GF-D8 (cell line): ENCODE measurements around the gene ZBTB7C.

Source experiments
- DNase-seq: peaks from one replicate; lab custom pipeline; 2025; lab: John Stamatoyannopoulos, UW

ZBTB7C gene

DNA sequence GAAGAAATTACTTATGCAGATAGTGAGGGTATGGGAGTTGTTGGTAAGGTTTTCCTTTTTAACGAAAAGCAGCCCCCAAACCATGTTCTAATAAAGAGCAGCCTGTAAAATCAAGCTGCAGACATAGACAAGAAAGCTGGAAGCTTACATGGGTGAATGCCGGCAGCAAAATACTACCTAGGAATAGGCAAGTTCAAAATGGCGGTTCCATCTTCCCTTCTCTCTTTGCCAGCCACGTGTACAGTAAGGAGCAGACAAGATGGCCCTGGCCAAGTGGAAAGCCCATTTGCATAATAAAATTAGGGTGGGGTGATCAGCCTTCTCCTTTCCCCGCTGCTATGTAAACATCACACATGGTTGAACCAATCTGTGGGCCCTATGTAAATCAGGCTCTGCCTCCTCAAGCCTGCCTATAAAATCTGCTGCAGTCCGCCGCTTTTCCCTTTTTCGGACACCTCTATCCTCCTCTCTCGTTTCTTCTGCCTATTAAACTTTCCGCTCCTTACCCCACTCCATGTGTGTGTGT, 155.0 kb downstream of the ZBTB7C start:
- DNase-seq, result no peak

DNA sequence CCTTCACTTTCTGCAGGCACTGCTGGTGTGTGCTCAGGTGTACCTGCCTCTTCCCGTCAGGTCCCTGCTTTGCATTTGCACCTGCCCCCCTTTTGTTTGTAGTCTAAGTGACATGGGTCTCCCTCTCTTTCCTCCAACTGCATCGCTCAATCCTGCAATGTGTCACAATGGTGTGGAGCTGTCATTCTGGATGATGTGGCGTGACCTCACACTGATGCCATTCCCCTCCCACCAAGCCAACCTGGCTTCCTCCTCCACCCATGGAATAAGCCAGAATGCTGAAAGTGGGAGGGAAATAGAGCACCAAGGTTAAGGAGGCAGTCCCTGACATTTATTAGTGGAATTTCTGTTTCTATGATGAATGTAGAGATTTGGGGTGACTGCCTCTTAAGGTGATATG, 156.7 kb downstream of the ZBTB7C start:
- no peak for DNase-seq

DNA sequence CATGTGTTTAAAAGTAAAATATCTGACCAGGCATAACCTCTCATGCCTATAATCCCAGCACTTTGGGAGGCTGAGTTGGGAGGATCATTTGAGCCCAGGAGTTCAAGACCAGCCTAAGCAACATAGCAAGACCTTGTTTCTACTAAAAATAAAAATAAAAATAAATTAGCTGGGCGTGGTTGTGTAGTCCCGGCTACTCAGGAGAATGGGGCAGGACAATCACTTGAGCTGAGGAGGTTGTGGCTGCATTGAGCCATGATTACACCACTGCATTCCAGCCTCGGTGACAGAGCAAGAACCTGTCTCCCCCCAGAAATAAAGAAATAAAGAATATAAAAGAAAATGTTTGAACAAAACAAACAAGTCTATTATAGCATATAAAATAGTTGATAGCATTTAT, 158.3 kb downstream of the ZBTB7C start:
- no peak for DNase-seq

DNA sequence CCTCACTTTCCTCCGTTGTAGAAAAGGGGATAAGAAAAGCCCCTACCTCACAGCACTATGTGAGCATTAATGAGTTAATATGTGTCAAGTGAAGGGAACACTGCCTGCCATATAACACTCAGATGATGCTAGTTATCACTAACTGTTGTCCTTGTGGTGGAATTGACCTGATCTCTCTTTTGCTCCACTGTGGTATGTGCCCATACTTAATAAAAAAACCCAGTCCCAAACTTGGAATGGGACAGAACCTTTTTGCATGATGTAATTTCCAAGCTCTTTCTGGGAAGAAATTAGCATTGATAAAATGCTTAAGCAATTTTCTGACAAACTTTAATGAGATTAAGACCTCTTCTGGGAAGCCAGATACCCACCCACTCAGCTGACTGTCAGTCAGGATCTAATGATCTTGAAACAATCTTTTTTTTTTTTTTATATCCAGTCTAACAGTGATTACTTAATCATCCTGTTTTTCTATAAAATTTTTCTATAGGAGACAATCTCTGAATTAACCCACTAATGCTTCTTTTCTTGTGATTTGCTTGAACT, 158.7 kb downstream of the ZBTB7C start:
- DNase-seq, result no peak

DNA sequence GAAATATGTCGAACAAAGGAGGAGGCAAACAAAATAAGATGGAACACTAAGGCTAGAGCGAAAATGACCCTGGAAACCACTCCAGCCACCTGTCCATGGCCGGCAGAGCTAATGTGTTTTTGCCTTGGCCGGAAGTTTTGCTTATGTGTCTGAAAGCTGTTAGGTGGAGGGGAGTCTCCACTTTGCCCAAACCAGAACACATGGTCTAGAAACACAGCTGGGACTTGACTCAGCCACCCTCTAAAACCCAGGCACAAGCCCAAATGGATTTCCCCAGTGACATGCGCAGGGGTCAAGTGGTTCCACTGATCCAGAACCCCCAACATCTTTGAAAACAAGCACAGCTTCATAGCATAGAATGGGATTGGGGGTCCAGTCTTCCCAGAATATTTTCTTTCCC, 159.3 kb downstream of the ZBTB7C start:
- no peak for DNase-seq

DNA sequence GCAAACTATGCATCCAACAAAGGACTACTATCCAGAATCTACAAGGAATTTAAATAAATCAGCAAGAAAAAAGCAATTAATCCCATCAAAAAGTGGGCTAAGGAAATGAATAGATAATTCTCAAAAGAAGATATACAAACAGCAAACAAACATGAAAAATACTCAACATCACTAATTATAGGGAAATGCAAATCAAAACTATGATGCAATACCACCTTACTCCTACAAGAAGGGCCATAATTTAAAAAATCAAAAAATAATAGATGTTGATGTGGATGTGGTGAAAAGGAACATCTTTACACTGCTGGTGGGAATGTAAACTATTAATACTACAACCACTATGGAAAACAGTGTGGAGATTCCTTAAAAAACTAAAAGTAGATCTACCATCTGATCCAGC, 164.7 kb downstream of the ZBTB7C start:
- no peak for DNase-seq

DNA sequence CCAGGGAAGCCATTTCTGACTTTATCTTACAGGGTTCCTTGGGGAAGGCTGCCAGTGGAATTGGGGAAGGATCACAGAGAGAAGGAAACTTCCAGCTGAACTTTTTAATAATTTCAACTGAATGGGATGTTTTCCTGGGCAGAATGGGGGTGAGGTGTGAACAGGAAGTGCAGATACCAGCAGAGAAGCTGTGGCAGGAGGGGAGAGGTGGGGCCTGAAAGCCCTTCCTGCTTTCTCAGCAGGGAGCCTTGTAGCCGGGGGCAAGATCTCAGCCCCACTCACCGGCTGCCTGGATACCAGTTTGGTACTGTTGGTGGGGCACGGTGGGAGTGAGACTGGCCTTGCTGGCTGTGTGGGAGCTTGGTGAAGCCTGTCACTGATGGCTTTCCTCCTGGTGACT, 170.5 kb downstream of the ZBTB7C start:
- DNase-seq, result no peak

DNA sequence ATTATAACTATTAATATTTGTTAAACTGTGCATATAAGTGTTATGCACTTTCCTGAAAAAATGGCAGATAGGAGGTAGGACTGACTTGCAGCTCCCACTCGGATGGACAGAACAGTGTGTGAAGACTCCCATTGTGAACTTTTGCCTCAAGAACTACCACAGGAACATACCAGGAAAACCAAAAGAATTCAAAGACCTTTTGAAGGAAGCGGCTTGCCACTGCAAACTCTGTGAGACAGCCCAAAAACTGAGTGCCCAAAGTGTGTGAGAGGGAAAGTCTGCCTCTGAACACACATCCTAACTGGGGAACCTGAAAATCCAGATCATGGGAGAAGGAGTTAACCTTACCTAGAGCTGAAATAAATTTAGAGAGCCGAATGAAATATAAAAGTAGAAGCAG, 171.0 kb downstream of the ZBTB7C start:
- no peak for DNase-seq

DNA sequence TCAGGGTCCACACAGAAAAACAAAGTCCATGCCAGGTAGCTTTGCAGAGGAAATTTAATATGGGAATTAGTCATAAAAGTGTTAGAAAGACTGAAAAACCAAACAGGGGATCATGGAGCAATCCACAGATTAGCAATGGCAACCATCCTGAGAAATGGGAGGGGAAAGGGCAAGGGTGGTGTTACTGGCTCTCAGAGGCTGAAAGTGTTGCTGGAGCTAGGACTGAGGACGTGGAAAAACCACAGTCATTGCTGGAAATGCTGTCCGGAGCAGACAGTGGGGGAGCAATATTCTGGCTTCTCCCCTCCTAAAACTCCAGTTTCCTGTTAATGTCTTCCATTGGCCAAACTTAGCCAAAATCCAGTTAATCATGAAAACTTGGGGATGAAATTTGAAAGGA, 172.4 kb downstream of the ZBTB7C start:
- DNase-seq, result no peak

DNA sequence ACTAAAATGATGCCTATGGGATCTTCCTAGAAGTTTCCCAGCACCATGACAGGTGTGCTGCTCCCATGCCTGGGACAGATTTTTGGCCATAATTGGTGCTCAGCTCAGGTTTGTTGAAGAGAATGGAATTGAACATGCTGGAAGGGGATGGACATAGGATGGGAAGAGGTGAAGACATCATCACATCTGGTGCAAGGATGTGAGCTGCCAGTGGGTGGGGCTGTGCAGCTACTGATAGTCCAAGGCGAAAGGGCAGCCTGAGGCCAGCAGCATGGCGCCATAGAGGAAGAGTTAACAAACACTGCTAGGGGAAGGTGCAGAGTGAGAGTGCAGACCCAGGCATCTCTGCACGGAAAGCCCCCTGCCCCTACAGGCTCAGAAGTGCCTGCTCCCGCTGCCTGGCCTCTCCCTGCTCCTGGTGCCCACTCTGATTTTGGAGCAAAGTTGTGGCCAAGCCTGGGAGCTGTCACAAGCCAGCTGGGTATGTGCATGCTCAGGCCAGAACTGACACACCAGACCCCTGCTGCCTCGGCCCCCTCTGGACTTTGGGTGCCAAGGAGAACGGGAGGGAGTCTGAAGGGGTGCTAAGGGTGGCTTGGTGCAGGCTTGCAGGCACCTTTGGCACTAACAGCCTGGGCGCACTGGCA, 178.6 kb downstream of the ZBTB7C start:
- peak; percentile 48 for DNase-seq

DNA sequence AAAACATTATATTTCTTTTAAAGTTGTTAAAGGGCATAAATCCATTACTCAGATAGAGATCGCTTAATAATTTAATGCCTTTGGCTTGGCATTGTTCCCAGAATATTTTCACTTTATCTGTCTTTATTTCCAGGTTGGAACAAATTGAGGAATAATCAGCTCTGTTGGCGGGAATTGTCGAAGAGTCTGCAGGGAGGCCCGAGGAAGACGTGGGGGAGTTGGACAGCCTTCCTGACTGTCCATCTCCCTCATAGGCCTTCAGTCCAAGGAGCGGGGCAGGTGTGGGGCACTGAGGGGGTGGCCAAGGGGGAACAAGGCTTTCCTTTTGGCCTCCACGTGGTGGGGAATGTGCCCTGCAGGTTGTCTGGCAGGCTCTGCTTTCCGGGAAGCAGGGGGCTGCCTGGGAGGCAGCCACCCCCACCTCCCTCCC, 179.6 kb downstream of the ZBTB7C start:
- no peak for DNase-seq

DNA sequence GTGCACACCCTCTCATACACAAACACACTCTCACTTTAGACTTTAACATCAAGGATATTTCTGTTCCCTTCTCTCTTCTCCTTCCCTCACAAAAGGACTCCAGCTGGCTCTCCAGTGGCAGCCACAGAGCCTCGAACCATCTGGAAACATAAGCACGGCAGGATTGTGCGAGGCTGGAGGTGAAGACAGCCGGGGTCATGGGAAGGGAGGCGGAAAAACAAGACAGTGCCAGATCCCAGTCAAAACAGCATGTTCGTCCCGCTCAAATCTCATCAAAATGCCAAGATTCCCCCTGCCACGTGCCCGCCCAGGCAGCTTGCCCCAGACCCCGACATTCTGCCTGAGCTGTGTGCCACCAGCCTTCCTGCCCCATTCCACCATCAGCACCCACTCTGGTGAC, 180.3 kb downstream of the ZBTB7C start:
- no peak for DNase-seq

DNA sequence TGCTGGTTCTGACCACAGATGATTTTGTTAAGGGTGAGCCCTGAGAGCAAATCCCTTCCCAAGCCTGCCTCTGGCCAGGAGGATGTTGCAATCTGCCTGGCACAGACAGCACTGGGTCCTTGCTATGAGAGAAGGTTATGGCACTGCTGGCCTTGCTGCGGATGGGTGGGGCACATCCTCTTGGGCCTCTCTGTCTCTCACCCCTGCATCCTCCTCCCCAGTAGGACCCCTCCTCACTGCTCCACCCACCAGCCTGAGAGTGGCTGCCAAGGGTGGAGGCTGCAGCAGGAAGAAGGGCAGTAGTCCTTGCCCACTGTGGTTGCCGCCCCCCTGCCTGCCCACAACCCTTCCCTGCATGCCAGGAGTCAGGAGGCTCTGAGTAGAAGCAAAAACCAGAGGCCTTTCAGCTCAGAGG, 180.9 kb downstream of the ZBTB7C start:
- DNase-seq, result no peak

DNA sequence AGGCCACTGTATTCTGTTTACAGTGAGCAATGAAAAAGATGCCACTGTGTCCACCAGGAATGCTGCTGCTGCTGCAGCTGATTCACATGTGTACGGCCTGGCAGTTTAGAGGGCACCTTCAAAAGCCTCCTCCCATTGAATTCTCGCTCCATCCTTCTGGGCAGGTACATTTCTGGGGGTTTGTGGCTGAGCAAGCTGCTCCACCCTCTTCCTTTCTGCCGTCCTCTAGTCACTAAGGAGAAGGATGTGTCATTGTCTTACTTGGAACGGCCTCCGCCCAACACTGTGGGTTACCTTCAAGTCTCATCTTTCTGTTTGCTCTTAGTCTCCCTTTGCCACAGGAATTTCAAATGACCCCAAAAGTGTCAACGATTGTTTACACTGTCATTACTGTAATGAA, 182.0 kb downstream of the ZBTB7C start:
- no peak for DNase-seq

DNA sequence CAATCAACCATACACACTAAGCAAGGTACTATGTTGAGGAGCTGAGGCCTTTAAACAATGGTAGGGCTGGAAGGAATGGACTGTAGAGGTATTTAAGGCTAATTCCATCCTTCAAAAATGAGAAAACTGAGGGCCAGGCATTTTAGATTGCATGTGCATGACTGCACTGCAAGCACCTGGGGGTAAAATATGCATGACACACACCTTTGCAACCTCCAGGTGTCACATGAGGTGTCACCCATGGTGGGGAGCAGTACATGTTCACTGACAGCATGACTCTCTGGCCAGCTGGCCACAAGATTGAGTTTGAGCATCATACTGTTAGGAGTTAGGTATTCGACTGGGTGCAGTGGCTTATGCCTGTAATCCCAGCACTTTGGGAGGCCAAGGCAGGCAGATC, 182.8 kb downstream of the ZBTB7C start:
- no peak for DNase-seq

DNA sequence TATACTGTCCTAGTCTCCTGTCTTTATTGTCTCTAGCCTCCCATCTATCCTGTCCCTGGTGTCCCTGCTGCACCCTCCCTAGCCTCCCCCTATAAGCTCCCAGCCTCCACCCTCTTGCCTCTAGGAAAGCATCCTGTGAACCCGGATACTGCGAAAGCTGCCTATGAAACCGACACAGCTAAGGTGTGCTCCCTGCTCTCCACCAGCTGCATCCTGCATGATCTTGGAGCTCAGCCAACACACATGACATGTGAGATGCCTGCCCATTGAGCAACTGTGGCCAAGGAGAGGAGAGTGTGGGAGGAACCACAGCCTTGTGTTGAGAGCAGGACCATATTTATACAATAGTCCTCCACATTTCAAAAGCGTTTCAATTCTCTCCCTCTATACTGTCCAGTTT, 187.1 kb downstream of the ZBTB7C start:
- peak; percentile 36 for DNase-seq

DNA sequence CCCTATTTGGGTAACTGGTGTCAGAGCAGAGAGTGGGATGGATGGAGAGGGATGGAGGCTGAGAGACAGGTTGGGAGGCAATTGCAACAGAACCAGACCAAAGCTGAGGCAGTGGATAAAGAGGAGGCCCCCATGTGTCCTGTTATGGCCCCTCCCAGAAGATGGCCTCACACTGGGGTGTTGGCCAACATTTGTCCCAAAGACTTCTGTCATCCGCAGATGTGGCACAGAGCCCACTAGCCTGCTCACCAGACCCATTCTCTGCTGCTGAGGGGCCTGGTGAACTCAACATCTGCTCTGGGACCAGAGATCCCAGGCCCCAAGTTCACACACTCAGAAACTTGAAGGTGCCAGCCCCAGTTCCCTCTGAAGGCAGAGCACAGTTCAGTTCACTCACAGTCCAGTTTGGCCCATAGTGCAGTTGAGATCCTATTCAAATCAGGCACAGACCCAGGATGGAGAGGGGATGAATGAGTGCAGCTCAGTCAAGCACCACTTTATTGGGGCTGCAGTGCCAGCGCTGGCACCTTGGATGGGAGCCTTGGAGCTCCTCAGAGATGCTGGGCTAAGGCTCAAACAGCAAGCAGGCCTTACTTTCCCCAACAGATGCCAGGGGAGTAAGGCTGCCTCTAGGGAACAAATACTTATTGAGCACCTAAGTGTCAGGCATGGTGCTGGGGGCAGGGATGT, 189.2 kb downstream of the ZBTB7C start:
- DNase-seq, result no peak

DNA sequence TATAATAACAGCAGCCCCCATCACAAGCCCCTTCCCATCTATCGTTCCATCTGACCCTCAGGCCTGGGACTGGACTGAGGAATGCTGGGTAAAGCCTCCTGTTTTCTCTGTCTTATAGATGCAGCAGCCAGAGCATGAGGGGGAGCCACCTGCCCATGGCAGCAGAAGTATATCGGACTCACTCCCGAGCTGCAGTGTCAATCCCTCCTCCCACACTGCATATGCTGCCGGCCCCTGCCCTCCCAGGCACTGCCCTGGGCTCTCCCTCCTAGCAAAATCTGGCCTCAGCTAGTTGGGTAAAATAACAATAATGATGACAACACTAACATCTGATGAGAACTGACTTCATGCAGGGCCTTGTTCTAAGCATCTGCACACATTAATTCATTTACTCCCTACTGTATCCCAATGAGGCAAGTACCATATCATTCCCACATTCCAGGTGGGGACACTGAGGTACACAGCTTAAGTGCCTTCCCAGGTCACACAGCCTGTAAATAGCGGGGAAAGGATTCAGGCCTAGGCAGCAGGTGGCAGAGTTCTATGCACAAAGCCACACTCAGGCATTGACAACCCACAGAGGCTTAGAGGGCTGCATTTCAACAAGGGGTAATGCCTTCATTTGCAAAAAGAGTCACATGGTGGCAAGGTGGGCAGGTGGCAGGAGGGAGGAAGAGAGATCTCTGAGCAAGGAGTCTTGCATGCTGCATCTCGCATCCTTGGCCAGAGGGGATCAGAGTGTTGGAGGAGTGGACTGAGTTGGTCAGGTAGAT, 190.0 kb downstream of the ZBTB7C start:
- no peak for DNase-seq

DNA sequence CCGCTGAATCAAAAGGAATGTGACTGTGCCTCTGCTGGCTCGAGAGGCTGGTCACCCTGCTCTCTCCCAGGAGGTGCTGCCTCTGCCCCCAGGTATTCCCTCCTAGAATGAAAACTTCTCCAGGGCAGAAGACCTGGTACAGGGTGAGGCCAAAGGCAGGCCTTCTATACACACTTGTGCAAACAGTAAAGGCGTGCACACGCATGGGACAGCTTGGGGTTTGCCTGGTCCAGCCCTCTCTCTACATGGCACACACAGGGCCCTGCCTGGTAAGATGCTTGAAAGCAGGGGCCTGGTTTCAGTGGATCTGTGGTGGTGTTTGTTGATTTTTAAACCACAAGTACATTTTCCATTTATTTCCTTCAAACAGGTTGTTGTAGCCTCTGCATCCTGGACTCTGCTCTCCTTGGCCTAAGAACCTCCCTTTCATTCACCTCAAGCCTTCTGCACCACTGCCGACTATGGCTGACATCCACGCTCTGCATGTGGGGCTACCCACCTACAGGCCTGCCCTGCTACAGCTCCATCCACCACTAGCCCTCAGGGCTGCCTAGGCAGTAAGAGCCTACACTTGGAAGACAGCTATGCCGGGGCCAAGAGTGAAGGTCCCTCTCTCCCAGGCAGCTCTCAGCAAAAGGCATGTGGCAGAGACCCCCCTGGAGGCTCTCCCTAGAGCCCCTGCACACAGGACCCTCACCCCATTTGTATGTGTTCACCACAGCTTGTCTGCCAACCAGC, 190.7 kb downstream of the ZBTB7C start:
- no peak for DNase-seq

DNA sequence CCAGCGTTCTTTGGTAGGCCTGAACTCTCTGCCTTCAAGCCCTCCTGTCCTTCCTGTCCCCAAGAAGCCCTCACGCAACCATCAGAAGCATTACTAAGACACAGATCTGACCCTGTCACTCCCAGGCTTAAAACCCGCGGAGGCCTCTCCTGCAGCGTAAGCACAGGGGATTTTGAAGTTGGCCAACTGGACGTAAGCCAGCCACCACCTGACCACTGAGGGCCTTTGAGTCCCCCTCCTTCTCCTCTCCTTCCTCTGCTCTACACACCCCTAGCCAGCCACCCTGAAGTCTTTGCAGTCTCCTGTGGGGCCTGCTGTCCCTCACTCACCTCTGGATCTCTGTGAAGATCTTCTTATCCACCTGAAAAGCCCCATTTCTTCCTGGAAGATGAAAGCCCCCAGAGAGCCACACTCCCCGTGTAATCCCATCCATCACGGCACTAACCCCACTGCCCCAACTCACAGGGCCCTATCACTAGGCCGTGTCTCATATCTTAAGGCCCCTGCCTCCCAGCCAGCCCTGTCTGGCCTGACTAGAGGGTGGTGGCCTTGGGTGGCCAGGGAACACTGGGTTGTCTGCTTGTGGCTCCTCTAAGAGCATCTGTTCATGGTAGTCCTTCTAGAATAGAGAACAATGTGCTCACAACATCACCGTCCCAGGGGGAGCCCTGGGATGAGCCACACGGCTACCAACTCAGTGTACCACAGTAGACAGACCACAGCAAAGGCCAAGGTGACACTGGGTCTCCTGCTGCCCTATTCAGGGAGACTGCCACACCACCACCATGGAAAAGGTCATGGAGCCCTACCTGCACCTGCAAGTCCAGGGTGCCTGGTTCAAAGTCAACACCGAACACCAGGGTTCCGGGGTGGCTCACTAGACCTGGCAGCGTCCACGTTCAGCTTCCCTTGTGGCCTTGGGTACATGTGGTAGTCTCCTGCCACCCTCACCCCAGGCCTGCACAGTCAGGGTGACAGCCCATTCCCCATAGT, 191.6 kb downstream of the ZBTB7C start:
- DNase-seq, result no peak
